T-helper 2 cell treated with Interferon-gamma antibody and Interleukin-4, amounts not matched to agents 100 ng/mL and 5 ng/mL, for 36 hours (primary cell): ENCODE data around the gene ADRA2B. TPM values are rescaled to one million over a fixed set of nuclear protein-coding genes. Genes with fewer than 3 reads are reported as not detected.

Experiments used
- intact Hi-C: fragments of 100-400 bp; cut with micrococcal nuclease; formaldehyde crosslinking; loops from one replicate; pipeline ENCODE4 v1.15.1; 2023
- total RNA-seq: library from RNA; stranded (reverse); gene quantifications from 2 replicates; pipeline ENCODE4 v1.2.3, GENCODE V29; 2022

The ADRA2B gene
- total RNA-seq, 1 donor from 2014 or later, result 0.07 TPM

DNA sequence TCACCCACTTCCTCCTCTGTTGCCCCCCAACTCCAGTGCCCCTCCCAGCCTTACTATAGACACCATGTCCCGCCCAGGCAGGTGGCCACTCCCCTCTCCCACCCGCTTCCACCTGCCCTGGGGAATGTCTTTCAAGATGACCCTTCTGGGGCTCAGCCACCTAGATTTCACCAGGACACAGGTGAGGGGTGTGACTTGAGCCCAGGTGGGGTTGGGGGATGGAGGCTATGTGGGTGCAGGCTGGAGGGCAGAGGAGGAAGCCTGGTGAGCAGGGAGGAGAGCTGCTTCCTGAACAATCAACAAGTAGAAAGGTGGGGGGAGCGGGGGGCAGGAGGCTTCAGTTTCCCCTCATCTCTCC, 8.7 kb downstream of the ADRA2B start:
- intact Hi-C loops, result no loop called here

- intact Hi-C loops, result no loop called here
Measured at GRCh38 chr2:96106991-96107707, 9.2 kb downstream of the ADRA2B start.

DNA sequence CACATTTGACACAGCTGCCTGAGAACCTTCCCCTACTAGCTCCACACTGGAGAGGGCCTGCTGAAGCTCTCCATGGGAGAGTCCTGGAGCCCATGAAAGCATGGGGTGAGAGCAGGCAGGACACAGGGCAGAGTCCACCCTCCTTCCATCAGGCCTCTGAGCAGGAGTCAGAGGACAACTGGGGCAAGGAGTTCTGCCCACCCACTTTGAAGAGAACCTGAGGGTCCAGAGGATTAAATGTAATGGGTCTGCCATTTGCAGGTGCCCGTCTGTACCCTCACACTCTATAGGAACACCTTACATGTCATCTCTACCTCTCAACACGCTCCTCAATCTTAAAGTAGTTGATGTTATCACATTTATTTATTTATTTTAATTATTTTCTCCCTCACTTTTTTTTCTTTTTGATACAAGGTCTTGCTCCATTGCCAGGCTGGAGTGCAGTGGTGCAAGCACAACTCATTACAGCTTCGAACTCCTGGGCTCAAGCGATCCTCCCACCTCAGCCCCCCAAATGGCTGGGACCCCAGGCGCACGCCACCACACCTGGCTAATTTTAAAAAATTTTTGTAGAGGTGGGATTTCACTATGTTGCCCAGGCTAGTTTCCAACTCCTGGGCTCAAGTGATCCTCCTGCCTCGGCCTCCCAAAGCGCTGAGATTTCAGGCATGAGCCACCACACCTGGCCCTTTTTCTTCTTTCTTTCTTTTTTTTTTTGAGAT, 10.2 kb downstream of the ADRA2B start:
- intact Hi-C loops, result no loop called here

GRCh38 chr2:96105152-96105915, 11.0 kb downstream of the ADRA2B start:
- intact Hi-C loops, result no loop called here

GRCh38 chr2:96104487-96104861, 11.9 kb downstream of the ADRA2B start:
- intact Hi-C loops, result no loop called here

DNA sequence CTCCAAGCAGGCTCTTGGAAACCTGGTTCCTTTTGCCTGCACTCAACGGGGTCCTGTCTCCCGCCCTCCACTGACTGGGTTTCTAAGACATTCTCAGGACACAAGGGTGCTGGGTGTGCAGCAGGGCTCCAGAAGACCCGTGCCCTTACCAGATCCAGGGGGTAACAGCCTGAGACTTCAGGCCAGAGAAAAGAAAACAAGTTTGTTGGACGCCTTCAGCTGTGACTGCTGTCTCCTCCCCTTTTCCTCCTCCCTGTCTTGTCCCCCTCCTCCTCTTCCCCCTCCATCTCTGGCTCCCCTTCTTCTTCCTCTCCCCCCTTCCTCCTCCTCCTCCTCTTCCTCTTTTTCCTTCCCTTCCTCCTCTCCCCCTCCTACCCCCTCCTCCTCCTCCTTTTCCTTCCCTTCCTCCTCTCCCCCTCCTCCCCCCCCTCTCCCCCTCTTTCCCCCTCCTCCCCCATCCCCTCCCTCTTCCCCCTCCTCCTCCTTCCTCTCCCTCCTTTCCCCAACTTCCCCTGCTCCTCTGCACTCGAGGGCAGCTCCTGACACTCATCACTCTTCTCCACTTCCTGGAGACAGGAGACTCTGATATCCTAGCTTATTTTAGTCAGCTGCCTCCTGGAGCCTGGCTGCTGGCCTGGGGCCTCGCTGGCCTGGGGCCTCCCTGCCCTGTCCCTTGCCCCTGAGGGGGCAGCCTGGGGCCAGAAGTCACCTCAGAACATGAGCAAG, 12.4 kb downstream of the ADRA2B start:
- intact Hi-C loops, result no loop called here

DNA sequence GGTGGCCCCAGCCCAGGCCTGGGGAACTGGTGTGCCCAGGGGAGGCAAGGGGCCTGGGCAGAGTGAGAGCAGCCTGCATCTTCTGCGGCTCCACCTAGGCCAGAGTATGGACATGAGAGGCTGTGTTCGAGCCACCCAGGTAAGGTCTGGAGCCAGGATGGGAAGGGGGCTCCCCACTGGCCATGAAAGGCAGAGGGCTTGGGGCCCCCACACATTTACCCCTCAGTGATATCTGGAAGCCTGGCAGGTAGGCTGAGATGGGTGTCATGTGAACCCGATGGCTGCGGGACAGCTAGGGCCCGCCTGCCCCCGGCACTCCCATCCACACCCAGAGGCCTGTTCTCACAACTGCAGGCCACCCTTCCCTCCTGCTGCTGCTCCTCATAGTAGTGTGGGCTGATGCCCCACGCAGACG, 13.2 kb downstream of the ADRA2B start:
- intact Hi-C loops, result no loop called here

GRCh38 chr2:96102596-96103186, 13.7 kb downstream of the ADRA2B start:
- intact Hi-C loops, result no loop called here

- intact Hi-C loops, result no loop called here
Measured at GRCh38 chr2:96100893-96101304, 15.5 kb downstream of the ADRA2B start.

DNA sequence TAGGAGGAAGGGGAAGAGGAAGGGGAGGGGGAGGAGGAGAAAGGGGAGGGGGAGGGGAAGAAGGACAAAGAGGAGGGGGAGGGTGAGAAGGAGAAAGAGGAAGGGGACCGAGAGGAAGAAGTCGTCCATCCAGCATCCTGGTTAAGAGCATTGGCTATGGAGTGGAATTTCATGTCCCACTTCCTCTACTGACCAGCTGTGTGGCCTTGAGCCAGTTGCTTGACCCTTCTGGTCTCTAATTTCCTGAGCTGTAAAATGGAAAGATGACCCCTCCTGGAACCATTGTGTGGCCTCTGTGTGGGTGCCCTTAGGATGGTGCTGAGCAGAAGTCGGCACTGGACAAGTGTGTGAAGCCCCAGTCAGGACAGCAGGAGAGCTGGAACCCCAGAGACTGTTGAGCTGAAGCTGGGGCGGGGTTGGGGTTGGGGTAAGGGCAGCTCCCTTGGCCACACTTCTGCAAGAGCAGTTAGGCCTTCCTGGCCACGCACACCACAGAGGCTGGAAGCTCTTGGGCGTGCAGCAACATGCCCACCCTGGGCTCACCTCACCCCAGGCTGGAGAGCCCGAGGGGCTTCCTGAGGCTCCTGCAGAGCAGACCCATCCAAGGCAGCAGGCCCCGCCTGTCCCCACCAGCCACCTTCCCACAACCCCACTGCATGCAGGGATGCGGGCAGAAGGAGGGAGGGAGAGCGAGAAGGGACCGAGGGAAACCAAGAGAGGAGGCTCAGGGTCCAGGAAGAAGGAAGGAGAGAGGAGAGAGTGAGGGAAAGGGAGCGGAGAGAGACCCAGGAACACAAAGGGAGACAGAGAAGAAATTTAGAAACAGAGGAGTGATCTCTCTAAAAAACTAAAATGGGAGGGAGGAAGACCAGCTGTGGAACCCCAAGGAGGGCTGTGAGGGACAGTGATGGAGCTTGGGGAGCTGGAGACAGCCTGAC, 16.2 kb downstream of the ADRA2B start:
- intact Hi-C loops, result no loop called here

DNA sequence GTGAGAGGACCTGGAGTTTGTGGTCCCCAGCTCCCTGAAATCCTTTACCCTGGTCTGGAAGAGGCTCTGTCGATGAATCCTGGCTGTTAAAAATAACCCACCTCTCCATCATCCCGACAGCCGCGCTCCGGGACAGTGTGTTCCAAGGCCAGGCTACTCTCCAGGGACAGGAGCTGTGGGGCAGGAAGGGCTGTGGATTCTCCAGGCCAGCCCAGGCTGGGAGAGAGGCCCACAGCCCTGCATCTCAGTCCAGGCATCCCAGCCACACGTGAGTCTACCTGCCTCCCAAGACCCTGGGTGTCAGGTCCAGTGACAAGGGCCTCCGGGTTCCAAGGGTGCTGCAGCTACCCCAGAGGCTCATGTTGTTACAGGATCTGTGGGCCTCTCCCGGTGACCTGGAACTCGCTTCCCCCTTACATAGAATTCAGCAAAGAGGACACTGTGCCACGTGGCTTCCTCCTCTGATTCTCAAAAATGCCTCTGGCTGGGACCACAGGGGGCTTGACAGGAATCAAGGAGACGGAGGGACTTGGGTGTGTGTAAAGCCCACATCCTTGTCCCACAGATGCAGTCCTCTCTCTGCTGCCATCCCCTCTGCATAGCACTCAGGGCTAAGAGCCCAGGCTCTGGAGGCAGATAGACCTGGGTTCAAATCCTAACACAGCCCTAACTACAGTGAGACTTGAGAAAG, 17.3 kb downstream of the ADRA2B start:
- intact Hi-C loops, result no loop called here

DNA sequence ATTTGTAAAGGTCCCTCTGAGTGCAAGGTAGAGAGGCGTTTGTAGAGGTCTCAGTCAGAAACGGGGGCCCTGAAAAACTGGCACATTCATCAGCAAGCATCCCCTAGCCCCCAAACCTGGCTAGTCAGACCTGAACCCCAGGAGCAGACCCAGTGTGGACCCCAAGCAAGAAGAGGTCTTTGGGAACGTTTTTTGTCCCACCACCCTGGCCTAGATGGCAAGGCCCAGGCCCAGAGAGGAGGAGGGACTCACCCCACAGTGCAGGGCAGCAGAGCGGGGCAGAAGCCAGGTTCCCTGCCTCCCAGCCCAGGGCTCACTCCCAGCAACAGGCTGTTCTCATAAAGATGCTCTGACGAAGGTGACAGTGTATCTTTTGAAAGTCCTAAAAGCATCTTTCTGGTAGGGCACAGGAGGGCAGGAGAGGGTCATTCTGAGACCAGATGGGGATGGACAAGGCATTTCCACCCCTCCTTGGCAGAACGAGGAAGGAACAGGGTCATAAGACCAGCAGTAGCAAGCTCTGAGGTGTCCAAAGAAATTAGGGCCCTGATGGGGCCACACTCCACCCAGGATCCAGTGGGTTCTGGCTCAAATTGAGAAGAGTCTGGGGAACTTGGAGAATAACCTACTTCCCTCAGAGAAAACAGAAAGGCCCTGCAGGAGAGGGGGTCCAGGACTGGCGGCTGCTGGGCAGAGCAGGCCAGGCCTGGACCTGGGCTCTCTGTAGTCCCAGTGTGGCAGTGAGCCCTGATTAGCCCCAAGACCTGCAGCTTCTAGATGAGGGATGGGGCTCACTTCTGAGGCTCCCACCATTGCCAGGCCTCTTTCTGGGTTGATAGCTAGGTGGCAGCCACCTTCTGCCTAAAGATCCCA, 18.2 kb downstream of the ADRA2B start:
- intact Hi-C loops, result no loop called here

DNA sequence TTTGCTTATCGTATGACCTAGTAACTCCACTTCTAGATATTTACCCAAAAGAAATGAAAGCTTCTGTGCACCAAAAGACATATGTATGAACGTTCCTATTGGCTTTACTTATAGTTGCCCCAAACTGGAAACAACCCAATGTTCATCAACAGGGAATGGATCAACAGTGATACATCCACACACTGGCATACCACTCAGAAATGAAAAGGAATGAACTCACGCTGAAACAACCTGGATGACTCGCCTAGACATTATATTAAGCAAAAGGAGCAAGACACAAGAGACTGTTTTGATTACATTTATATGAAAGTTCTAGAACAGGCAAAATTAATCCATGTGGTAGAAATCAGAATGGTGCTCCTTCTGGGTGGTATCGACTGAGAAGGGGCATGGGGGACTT, 18.9 kb downstream of the ADRA2B start:
- intact Hi-C loops, result no loop called here

- intact Hi-C loops, result no loop called here
Measured at GRCh38 chr2:96095116-96095636, 21.2 kb downstream of the ADRA2B start.

GRCh38 chr2:96093528-96093927, 22.8 kb downstream of the ADRA2B start:
- intact Hi-C loops, result no loop called here

DNA sequence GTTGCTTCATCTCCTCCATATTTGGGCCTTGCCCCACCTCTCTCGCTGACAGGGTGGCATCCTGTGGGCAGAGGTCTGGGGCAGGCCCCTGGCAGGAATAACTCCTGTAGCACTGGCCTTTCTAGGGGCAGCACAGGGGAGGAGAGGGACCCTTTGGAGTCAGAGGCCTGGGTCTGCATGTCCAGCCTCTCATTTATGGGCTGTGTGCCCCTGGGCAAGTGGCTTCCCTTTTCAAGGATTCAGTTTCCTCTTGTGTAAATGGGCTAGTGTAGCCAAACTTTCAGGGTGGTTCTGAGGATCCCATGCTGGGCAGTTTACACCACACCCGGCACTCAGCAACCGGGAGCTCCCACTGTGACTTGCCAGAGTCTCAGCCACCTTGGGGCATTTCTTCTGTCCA, 23.4 kb downstream of the ADRA2B start:
- intact Hi-C loops, result no loop called here

DNA sequence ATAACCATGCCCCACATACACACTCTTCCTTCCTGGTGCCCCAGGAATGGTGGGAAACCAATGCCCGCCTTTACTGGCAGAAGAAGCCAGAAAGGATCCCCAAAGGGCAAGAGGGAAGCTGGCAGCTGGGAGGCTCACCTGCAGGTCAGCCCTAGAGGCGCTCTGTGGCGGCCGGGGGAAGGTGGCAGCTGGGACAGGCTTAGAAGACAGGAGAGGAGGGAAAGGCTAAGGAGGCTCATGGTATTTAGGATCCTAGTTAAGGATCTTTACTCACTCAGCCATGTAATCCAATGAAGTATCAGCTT, 23.8 kb downstream of the ADRA2B start:
- intact Hi-C loops, result no loop called here

GRCh38 chr2:96091711-96092572, 24.4 kb downstream of the ADRA2B start:
- intact Hi-C loops, result no loop called here
